Neural cell (in vitro differentiated cells): Measurements from ENCODE around the gene TMCC2. TPM values are rescaled to one million over a fixed set of nuclear protein-coding genes. Genes with fewer than 3 reads are reported as not detected.

Experiments
- H2AFZ ChIP-seq: fragments of 200-600, 300-800 bp; sonication (generic), shearing (Covaris generic); 2 replicates; pipeline ENCODE4 v1.6.0; 2014; ENCODE audit warnings: low read depth, mild to moderate bottlenecking, antibody characterized with exemption, low read length, moderate library complexity
- H3F3A ChIP-seq: fragments of 200-600 bp; shearing (Covaris generic); 2 replicates; pipeline ENCODE4 v1.6.1; 2016; ENCODE audit warnings: mild to moderate bottlenecking, moderate library complexity, mixed read lengths, antibody characterized with exemption, low read length; ENCODE audit not compliant: insufficient read depth, poor library complexity, severe bottlenecking
- H3K27ac ChIP-seq: fragments of 200-600, 300-800 bp; sonication (generic), shearing (Covaris generic); 2 replicates; pipeline ENCODE4 v1.5.1; 2014; ENCODE audit warnings: mild to moderate bottlenecking, low read length, moderate library complexity
- H3K27me3 ChIP-seq: fragments of 300-800, 200-600 bp; sonication (generic), shearing (Covaris generic); 2 replicates; pipeline ENCODE4 v1.6.0; 2014; ENCODE audit warnings: mild to moderate bottlenecking, low read depth, low read length, moderate library complexity; ENCODE audit not compliant: insufficient read depth
- H3K36me3 ChIP-seq: fragments of 300-800, 200-600 bp; sonication (generic), shearing (Covaris generic); 2 replicates; pipeline ENCODE4 v1.5.1; 2014; ENCODE audit warnings: mild to moderate bottlenecking, antibody characterized with exemption, low read length, moderate library complexity; ENCODE audit not compliant: insufficient read depth
- H3K4me2 ChIP-seq: fragments of 300-800, 200-600 bp; sonication (generic), shearing (Covaris generic); 2 replicates; pipeline ENCODE4 v1.6.0; 2014; ENCODE audit warnings: mild to moderate bottlenecking, low read length
- H3K4me3 ChIP-seq: fragments of 300-800, 200-600 bp; sonication (generic), shearing (Covaris generic); 2 replicates; pipeline ENCODE4 v1.5.1; 2014; ENCODE audit warnings: mild to moderate bottlenecking, low read length, moderate library complexity
- H3K79me2 ChIP-seq: fragments of 200-600 bp; shearing (Covaris generic); replicated peaks from 2 replicates; pipeline ENCODE4 v1.6.0; 2014; ENCODE audit warnings: mild to moderate bottlenecking, low read length, moderate library complexity; ENCODE audit not compliant: insufficient read depth
- H3K9ac ChIP-seq: fragments of 300-800, 200-600 bp; sonication (generic), shearing (Covaris generic); 2 replicates; pipeline ENCODE4 v1.6.1; 2016; ENCODE audit warnings: mild to moderate bottlenecking, low read length, mixed read lengths
- H3K9me2 ChIP-seq: fragments of 200-600 bp; shearing (Covaris generic); 2 replicates; pipeline ENCODE4 v1.6.1; 2016; ENCODE audit warnings: mild to moderate bottlenecking, low read length, mixed read lengths; ENCODE audit not compliant: insufficient read depth
- H3K9me3 ChIP-seq: fragments of 200-600, 300-800 bp; sonication (generic), shearing (Covaris generic); 2 replicates; pipeline ENCODE4 v1.6.1; 2016; ENCODE audit warnings: mild to moderate bottlenecking, mixed run types, low read length, moderate library complexity, mixed read lengths
- H4K20me1 ChIP-seq: fragments of 200-600 bp; shearing (Covaris generic); 2 replicates; pipeline ENCODE4 v1.6.1; 2016; ENCODE audit warnings: mild to moderate bottlenecking, mixed run types; ENCODE audit not compliant: insufficient read depth
- EP300 ChIP-seq: fragments of 450-650 bp; conservative IDR thresholded peaks from 2 replicates; pipeline ENCODE4 v1.6.1; 2014; ENCODE audit warnings: antibody characterized with exemption, mild to moderate bottlenecking, moderate library complexity; ENCODE audit not compliant: poor library complexity, severe bottlenecking
- EZH2 ChIP-seq: fragments of 200-600, 300-800 bp; shearing (Covaris generic), sonication (generic); IDR thresholded peaks from 2 replicates; pipeline ENCODE4 v1.6.1; 2014; ENCODE audit warnings: antibody characterized with exemption, low read length, borderline replicate concordance, mild to moderate bottlenecking; ENCODE audit not compliant: insufficient read depth, poor library complexity, severe bottlenecking
- MXI1 ChIP-seq: fragments of 450-650 bp; conservative IDR thresholded peaks from 2 replicates; pipeline ENCODE4 v1.6.1; 2014; ENCODE audit warnings: antibody characterized with exemption, mild to moderate bottlenecking; ENCODE audit not compliant: poor library complexity, severe bottlenecking
- POLR2AphosphoS5 ChIP-seq: IDR thresholded peaks from 2 replicates; pipeline ENCODE4 v1.6.1; 2012
- RAD21 ChIP-seq: fragments of 450-650 bp; conservative IDR thresholded peaks from 2 replicates; pipeline ENCODE4 v1.6.1; 2014; ENCODE audit warnings: antibody characterized with exemption, mild to moderate bottlenecking, moderate library complexity
- SMC3 ChIP-seq: fragments of 450-650 bp; conservative IDR thresholded peaks from 2 replicates; pipeline ENCODE4 v1.6.1; 2014; ENCODE audit warnings: antibody characterized with exemption, mild to moderate bottlenecking, moderate library complexity; ENCODE audit not compliant: poor library complexity
- TAF1 ChIP-seq: IDR thresholded peaks from 2 replicates; pipeline ENCODE4 v1.6.1; 2012; ENCODE audit warnings: low read depth
- polyA plus RNA-seq: library from polyadenylated mRNA; depleted of rRNA; stranded (reverse); fragments of >200 nt; gene quantifications from 2 replicates; pipeline ENCODE4 v1.2.3, GENCODE V29; 2014
- TF ChIP-seq, protein P1 (sequence below): fragments of 450-650 bp; IDR thresholded peaks from 2 replicates; pipeline ENCODE4 v1.5.1; 2014; ENCODE audit warnings: antibody characterized with exemption, mild to moderate bottlenecking, moderate library complexity; ENCODE audit not compliant: poor library complexity, severe bottlenecking
- TF ChIP-seq, protein P2 (sequence below): IDR thresholded peaks from 2 replicates; pipeline ENCODE4 v1.6.1; 2012; ENCODE audit warnings: borderline replicate concordance

Gene TMCC2
- polyA plus RNA-seq, 1 donor from 2014 or later, result 32.2 TPM

- Histone ChIP-seq H3F3A (peaks cover 3% of the 10 kb centered on the region), H3K4me2 (no peak overlapping the region), H2AFZ (no peak overlapping the region), H3K36me3 (peaks cover 6% of the 10 kb centered on the region), H3K9me3 (no peaks in the 10 kb centered on the region), H4K20me1 (no peaks in the 10 kb centered on the region), H3K9me2 (no peaks in the 10 kb centered on the region), H3K27ac (no peak overlapping the region), H3K4me3 (no peak overlapping the region), H3K79me2 (peaks cover 32% of the 10 kb centered on the region), H3K27me3 (no peaks in the 10 kb centered on the region), H3K9ac (no peak overlapping the region)
- TF ChIP-seq MXI1 (no peak), TAF1 (no peak), RAD21 (no peak), SMC3 (no peak), EZH2 (no peak), POLR2AphosphoS5 (no peak), EP300 (no peak)
- TF ChIP-seq, protein P1, sequence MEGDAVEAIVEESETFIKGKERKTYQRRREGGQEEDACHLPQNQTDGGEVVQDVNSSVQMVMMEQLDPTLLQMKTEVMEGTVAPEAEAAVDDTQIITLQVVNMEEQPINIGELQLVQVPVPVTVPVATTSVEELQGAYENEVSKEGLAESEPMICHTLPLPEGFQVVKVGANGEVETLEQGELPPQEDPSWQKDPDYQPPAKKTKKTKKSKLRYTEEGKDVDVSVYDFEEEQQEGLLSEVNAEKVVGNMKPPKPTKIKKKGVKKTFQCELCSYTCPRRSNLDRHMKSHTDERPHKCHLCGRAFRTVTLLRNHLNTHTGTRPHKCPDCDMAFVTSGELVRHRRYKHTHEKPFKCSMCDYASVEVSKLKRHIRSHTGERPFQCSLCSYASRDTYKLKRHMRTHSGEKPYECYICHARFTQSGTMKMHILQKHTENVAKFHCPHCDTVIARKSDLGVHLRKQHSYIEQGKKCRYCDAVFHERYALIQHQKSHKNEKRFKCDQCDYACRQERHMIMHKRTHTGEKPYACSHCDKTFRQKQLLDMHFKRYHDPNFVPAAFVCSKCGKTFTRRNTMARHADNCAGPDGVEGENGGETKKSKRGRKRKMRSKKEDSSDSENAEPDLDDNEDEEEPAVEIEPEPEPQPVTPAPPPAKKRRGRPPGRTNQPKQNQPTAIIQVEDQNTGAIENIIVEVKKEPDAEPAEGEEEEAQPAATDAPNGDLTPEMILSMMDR, result no peak
- TF ChIP-seq, protein P2, sequence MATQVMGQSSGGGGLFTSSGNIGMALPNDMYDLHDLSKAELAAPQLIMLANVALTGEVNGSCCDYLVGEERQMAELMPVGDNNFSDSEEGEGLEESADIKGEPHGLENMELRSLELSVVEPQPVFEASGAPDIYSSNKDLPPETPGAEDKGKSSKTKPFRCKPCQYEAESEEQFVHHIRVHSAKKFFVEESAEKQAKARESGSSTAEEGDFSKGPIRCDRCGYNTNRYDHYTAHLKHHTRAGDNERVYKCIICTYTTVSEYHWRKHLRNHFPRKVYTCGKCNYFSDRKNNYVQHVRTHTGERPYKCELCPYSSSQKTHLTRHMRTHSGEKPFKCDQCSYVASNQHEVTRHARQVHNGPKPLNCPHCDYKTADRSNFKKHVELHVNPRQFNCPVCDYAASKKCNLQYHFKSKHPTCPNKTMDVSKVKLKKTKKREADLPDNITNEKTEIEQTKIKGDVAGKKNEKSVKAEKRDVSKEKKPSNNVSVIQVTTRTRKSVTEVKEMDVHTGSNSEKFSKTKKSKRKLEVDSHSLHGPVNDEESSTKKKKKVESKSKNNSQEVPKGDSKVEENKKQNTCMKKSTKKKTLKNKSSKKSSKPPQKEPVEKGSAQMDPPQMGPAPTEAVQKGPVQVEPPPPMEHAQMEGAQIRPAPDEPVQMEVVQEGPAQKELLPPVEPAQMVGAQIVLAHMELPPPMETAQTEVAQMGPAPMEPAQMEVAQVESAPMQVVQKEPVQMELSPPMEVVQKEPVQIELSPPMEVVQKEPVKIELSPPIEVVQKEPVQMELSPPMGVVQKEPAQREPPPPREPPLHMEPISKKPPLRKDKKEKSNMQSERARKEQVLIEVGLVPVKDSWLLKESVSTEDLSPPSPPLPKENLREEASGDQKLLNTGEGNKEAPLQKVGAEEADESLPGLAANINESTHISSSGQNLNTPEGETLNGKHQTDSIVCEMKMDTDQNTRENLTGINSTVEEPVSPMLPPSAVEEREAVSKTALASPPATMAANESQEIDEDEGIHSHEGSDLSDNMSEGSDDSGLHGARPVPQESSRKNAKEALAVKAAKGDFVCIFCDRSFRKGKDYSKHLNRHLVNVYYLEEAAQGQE, result no peak
Measured at GRCh38 chr1:205306929-205307566, 79.3 kb downstream of the TMCC2 start.

GRCh38 chr1:205309741-205310140 is 82.0 kb downstream of the TMCC2 start:
- Histone ChIP-seq H2AFZ (no peak overlapping the region), H3K9me3 (no peaks in the 10 kb centered on the region), H3K9ac (no peak overlapping the region), H3K4me3 (no peak overlapping the region), H3F3A (peaks cover 17% of the 10 kb centered on the region), H4K20me1 (no peaks in the 10 kb centered on the region), H3K4me2 (no peak overlapping the region), H3K27me3 (no peaks in the 10 kb centered on the region), H3K36me3 (no peaks in the 10 kb centered on the region), H3K79me2 (peaks cover 46% of the 10 kb centered on the region), H3K9me2 (no peaks in the 10 kb centered on the region), H3K27ac (no peak overlapping the region)
- TF ChIP-seq, protein P1, result no peak
- TF ChIP-seq TAF1, result no peak
- no peak for TF ChIP-seq SMC3
- no peak for TF ChIP-seq MXI1
- no peak for TF ChIP-seq EZH2
- TF ChIP-seq POLR2AphosphoS5, result no peak
- no peak for TF ChIP-seq RAD21
- TF ChIP-seq EP300, result no peak
- TF ChIP-seq, protein P2, result no peak
